ENCODE measurements around the gene BMP3.

DNA sequence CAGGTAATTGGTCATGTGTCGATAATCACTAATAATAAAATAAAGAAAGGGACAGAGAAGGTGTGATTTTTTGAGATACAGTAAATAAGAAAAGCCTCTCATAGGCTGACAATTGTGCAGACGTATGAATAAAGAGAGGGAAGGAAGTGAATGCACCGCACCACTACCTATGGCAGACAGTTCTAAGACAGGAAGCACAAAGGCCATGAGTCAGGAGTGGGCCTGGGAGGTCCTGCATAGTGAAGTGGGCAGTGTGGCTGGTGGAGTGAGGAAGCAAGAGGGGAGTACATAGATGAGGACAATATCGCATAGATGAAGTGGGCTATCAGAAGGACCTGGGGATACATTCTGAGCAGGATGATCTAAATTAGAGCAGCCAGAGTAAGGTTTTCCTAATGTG is 75.6 kb downstream of the BMP3 start:
- TF ChIP-seq CEBPB (IDR thresholded peaks at IDR 0.05; ENCODE audit: low read depth, low read length) (no peak), EP300 (IDR thresholded peaks at IDR 0.05; ENCODE audit: borderline replicate concordance in 1 of 2, low read depth in 2 of 2, low read length in 2 of 2) (no peak), POLR2AphosphoS5 (IDR thresholded peaks at IDR 0.05; ENCODE audit: low read depth, low read length) (no peak), JUN (IDR thresholded peaks at IDR 0.05; ENCODE audit: low read depth, low read length) (no peak), FOSL1 (IDR thresholded peaks at IDR 0.05; ENCODE audit: insufficient read depth, low read depth, low read length) (no peak), TAF7 (optimal IDR thresholded peaks at IDR 0.05; ENCODE audit: borderline replicate concordance, low read depth, low read length) (no peak), TCF12 (IDR thresholded peaks at IDR 0.05; ENCODE audit: low read depth, low read length) (no peak), TEAD4 (IDR thresholded peaks at IDR 0.05; ENCODE audit: low read depth, low read length) (no peak), CHD2 (IDR thresholded peaks at IDR 0.05; ENCODE audit: low read length) (no peak), BRCA1 (IDR thresholded peaks at IDR 0.05; ENCODE audit: low read depth, low read length) (no peak), YY1 (IDR thresholded peaks at IDR 0.05; ENCODE audit: low read depth, low read length) (no peak)
- TF ChIP-seq, protein P1, sequence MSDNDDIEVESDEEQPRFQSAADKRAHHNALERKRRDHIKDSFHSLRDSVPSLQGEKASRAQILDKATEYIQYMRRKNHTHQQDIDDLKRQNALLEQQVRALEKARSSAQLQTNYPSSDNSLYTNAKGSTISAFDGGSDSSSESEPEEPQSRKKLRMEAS (IDR thresholded peaks at IDR 0.05): no peak
- TF ChIP-seq, protein P2, sequence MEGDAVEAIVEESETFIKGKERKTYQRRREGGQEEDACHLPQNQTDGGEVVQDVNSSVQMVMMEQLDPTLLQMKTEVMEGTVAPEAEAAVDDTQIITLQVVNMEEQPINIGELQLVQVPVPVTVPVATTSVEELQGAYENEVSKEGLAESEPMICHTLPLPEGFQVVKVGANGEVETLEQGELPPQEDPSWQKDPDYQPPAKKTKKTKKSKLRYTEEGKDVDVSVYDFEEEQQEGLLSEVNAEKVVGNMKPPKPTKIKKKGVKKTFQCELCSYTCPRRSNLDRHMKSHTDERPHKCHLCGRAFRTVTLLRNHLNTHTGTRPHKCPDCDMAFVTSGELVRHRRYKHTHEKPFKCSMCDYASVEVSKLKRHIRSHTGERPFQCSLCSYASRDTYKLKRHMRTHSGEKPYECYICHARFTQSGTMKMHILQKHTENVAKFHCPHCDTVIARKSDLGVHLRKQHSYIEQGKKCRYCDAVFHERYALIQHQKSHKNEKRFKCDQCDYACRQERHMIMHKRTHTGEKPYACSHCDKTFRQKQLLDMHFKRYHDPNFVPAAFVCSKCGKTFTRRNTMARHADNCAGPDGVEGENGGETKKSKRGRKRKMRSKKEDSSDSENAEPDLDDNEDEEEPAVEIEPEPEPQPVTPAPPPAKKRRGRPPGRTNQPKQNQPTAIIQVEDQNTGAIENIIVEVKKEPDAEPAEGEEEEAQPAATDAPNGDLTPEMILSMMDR (IDR thresholded peaks at IDR 0.05; ENCODE audit: control extremely low read depth in 1 of 3, insufficient read depth in 1 of 3, low read depth in 1 of 3, low read length in 3 of 3): no peak
